ENCODE results near the gene NUFIP1.
"Not testable (repeated sequence)": the region's sequence is repeated elsewhere in the genome, so short reads cannot be mapped to it uniquely, and the experiment has no call there.

NUFIP1 gene

GRCh38 chr13:44989071-44989889 is at the start of gene NUFIP1, which contains the start of gene GPALPP1:
TSS of gene NUFIP1 (minus strand) at chr13:44989471. CDS start at chr13:44989436, 35 bp downstream.
TSS of gene GPALPP1 (plus strand) at chr13:44989538. CDS start at chr13:44989655, 117 bp downstream.
- peak; percentile 96 for DNase-seq (ENCODE audit: low read depth)
- no peak for TF ChIP-seq CTCF (IDR thresholded peaks at IDR 0.05; ENCODE audit: low read depth, low read length)
- TF ChIP-seq POLR2A (IDR thresholded peaks at IDR 0.05; ENCODE audit: extremely low read depth, insufficient read length): peak; percentile 84
- peak; percentile 98 for TF ChIP-seq MAX (IDR thresholded peaks at IDR 0.05; ENCODE audit: low read depth, low read length)
- TF ChIP-seq MYC (IDR thresholded peaks at IDR 0.05; ENCODE audit: low read depth, low read length): peak; percentile 99
- H3K4me3 ChIP-seq (ENCODE audit: low read depth, low read length): peak within 1 kb of the TSS; percentile 94

GRCh38 chr13:45036206-45036605 is 46.9 kb upstream of the NUFIP1 start:
- DNase-seq (ENCODE audit: low read depth): no peak
- no peak overlapping the region for H3K4me3 ChIP-seq (ENCODE audit: low read depth, low read length)
- TF ChIP-seq POLR2A (IDR thresholded peaks at IDR 0.05; ENCODE audit: extremely low read depth, insufficient read length): no peak

- TF ChIP-seq POLR2A (IDR thresholded peaks at IDR 0.05; ENCODE audit: extremely low read depth, insufficient read length) (no peak), MYC (IDR thresholded peaks at IDR 0.05; ENCODE audit: low read depth, low read length) (no peak), MAX (IDR thresholded peaks at IDR 0.05; ENCODE audit: low read depth, low read length) (no peak), CTCF (IDR thresholded peaks at IDR 0.05; ENCODE audit: low read depth, low read length) (no peak)
- no peak for DNase-seq (ENCODE audit: low read depth)
Observed at GRCh38 chr13:45034342-45034741, 45.1 kb upstream of the NUFIP1 start.

GRCh38 chr13:45024847-45025246 is 35.6 kb upstream of the NUFIP1 start:
- H3K4me3 ChIP-seq (ENCODE audit: low read depth, low read length): no peak overlapping the region
- TF ChIP-seq MAX (IDR thresholded peaks at IDR 0.05; ENCODE audit: low read depth, low read length) (no peak), POLR2A (IDR thresholded peaks at IDR 0.05; ENCODE audit: extremely low read depth, insufficient read length) (no peak), MYC (IDR thresholded peaks at IDR 0.05; ENCODE audit: low read depth, low read length) (no peak), CTCF (IDR thresholded peaks at IDR 0.05; ENCODE audit: low read depth, low read length) (no peak)
- no peak for DNase-seq (ENCODE audit: low read depth)

More at GRCh38 chr13:45034342-45034741, 45.1 kb upstream of the NUFIP1 start:
- H3K4me3 ChIP-seq (ENCODE audit: low read depth, low read length): no peak overlapping the region

- TF ChIP-seq CTCF (IDR thresholded peaks at IDR 0.05; ENCODE audit: low read depth, low read length) (no peak), MAX (IDR thresholded peaks at IDR 0.05; ENCODE audit: low read depth, low read length) (no peak), MYC (IDR thresholded peaks at IDR 0.05; ENCODE audit: low read depth, low read length) (no peak), POLR2A (IDR thresholded peaks at IDR 0.05; ENCODE audit: extremely low read depth, insufficient read length) (no peak)
- DNase-seq (ENCODE audit: low read depth): no peak
- no peak overlapping the region for H3K4me3 ChIP-seq (ENCODE audit: low read depth, low read length)
Observed at GRCh38 chr13:45021250-45021649, 32.0 kb upstream of the NUFIP1 start.

GRCh38 chr13:45019981-45020380 is 30.7 kb upstream of the NUFIP1 start:
- not testable (repeated sequence) for DNase-seq (ENCODE audit: low read depth); H3K4me3 ChIP-seq (ENCODE audit: low read depth, low read length)
